Stimulated activated CD4-positive, alpha-beta T cell treated with anti-CD3 and anti-CD28 coated beads, Interleukin-2, amount 100 ng/mL, for 24 hours (primary cell): ENCODE measurements around the gene PBRM1.
"Not testable (repeated sequence)": the region's sequence is repeated elsewhere in the genome, so short reads cannot be mapped to it uniquely, and the experiment has no call there.

ENCODE experiments used
- DNase-seq, 2 donors: peaks; one replicate each; pipeline ENCODE4 v3.0.0-alpha.2; 2020

Gene PBRM1

GRCh38 chr3:52685709-52686691, at the start of gene PBRM1, which contains the start of gene GNL3:
PBRM1 (minus strand) TSS chr3:52685913.
GNL3 (plus strand) TSS chr3:52686032; CDS start chr3:52686093, 61 bp downstream.
- DNase-seq, result peak; percentile 91 to 93

DNA sequence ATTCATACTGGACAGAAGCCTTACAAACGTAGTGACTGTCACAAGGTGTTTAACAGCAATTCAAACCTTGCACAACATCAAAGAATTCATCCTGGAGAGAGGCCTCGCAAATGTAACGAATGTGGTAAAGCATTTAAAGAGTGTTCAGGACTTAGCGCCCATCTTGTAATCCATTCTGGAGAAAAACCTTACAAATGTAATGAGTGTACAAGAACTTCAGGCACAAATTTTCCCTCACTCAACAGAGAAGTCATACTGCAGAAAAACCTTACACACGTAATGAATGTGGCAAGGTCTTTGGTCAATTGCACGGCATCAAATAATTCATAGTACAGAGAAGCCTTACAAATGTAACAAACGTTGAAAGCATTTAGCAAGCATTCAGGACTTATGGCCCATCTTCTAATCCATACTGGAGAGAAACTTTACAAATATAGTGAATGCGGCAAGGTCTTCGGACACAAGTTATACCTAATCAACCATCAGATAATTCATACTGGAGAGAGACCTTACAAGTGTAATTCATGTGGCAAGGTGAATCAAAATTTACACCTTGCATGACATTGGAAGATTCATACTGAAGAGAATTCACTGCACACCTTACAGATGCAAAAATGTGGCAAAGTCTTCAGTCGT, 47.7 kb upstream of the PBRM1 start:
- DNase-seq, result no peak

GRCh38 chr3:52731590-52731989, 45.9 kb upstream of the PBRM1 start:
- no peak for DNase-seq

DNA sequence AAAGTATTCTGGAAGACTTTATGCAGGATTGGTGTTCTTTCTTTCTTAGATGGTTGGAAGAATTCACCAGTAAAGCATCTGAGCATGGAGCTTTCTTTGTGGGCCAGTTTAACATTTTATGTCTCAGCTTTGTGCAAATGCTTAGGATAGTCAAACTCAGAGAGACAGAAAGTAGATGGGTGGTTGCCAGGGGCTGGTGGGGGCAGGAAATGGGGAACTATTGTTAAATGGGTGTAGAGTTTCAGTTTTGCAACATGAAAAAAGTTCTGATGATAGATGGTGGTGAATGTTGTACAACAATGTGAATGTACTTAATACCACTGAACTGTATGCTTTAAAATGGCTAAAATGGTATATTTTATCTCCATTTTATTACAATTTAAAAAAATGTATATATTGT, 45.0 kb upstream of the PBRM1 start:
- DNase-seq, result no peak

DNA sequence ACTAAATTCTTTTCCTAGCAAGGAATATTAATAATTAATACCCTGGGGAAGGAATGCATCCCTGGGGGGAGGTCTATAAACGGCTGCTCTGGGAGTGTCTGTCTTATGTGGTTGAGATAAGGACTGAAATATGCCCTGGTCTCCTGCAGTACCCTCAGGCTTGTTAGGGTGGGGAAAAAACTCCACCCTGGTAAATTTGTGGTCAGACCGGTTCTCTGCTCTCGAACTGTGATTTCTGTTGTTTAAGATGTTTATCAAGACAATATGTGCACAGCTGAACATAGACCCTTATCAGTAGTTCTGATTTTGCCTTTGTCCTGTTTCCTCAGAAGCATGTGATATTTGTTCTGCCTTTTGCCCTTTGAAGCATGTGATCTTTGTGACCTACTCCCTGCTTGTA, 43.0 kb upstream of the PBRM1 start:
- not testable (repeated sequence) for DNase-seq

DNA sequence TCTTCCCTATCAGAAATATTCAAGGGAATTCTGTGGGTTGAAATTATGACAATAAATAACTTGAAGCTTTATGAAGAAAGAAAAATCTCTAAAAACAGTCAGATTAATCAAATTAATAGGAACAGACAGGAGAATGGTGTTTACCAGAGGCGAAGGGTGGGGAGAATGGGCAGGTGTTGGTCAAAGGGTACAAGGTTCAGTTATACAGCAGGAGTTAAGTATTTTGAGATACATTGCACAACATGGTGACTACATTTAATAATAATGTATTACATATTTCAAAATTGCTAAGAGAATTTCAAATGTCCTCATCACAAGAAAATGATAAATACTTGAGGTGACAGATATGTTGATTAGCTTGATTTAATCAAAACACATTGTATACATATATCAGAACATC, 38.8 kb upstream of the PBRM1 start:
- no peak for DNase-seq

- DNase-seq, result no peak
Observed at GRCh38 chr3:52723935-52724334, 38.2 kb upstream of the PBRM1 start.

DNA sequence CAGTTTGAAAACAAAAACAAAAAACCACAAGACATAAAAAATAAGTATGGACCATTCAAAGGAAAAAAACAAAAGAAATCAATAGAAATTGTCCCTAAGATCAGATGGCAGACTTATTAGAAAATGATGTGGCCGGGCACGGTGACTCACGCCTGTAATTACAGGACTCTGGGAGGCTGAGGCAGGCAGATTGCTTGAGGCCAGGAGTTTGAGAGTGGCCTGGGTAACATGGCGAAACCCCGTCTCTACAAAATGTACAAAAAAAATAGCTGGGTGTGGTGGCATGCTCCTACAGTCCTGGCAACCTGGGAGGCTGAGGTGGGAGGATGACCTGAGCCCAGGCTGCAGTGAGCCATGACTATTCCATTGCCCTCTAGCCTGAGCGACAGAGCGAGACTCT, 36.8 kb upstream of the PBRM1 start:
- DNase-seq, result no peak

- DNase-seq, result no peak
Observed at GRCh38 chr3:52721730-52722008, 36.0 kb upstream of the PBRM1 start.

GRCh38 chr3:52721002-52721729, 35.5 kb upstream of the PBRM1 start:
- no peak for DNase-seq

DNA sequence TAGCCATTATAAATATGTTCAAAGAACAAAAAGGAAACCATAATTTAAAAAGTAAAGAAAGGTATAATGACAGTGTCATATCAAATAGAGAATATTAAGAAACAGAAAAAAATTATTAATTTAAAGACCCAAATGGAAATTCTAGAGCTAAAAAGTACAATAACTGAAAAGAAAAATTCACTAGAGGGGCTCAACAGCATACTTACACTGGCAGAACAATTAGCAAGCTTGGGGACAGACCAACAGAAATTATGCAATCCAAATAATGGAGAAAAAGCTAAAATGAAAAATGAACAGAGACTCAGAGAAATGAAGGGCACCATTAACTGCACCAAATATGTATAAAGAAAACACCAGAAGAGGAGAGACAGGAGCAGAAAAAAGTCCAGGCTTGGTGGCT, 33.9 kb upstream of the PBRM1 start:
- DNase-seq, result no peak

DNA sequence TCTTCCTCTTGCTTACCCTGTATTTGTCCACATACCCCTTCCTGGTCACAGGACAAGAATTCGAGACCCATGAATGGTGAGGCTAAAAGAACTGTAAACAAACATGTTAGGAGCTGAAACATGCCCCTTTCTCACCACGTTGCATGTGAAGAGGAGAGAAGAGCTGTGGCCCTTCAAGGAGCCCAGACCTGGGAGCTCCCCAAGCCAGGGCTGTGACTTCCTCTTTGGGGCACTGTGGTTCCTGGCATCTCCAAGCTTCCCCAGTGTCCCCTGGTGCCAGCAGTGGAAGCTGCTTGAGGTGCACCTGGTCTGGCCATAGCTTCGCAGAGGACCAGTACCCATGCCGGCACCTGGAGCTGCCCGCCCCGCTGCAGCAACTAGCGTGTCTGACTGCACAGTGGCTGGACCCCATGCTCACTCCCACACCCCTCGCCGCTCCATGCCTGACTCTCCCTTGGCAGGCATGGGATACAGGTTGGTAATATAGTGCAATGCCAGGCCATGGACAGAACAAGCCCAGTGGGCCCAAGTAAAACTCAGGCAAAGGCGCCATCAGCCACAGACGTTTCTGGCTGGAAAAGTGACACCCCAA, 30.1 kb upstream of the PBRM1 start:
- DNase-seq, result no peak

GRCh38 chr3:52714335-52715302, 28.9 kb upstream of the PBRM1 start:
- DNase-seq, result no peak

DNA sequence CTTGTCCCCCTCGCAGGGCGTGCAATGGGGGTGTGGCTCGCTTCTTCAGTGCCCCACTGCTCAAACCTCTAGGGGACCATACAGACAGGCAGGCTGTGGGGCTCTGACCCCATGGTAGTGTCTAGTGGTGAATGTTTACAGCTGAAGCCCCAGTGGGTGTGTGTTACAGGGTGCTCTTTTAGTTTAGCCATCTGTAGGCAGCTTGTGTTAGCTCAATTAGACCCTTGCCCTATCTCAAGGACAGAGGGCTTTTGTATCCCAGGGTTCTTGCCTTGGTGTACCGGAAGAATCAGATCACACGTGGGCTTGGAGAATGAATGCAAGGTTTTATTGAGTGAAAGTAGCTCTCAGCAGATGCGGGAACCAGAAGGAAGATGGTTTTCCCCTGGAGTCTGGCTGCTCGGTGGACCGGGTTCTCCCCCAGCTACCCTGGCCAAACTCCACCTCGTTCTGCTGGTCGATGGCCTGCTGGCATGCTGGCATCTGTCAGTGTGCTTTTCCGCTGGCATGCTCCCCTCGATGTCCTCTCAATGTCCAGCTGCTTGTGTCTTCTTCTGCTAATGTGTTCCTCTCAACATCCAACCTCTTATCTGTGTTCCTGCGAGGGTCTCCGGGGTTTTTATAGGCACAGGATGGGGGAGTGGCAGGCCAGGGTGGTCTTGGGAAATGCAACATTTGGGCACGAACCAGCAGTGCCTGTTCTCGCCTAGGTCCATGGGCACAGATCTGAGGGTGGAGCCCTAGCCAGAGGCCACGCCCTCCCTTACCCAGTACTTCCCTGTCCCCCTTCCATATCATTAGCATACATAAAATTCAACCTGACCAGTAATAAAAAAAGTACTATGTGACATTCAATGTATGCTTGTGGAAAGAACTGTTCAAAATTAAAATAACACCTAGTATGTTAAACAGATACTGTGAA, 26.8 kb upstream of the PBRM1 start:
- no peak for DNase-seq

DNA sequence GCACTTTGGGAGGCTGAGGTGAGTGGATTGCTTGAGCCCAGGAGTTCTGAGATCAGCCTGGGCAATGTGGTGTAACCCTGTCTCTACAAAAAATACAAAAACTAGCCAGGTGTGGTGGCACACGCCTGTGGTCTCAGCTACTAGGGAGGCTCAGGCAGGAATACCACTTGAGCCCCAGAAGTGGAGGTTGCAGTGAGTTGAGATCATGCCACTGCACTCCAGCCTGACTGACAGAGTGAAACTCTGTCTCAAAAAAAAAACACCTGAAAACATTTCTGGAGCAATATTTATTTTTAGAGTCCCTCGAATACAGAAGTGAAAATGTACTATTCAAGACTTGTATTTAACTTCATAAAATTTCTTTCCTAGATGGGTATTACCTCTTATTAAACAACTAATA, 24.8 kb upstream of the PBRM1 start:
- DNase-seq, result no peak

DNA sequence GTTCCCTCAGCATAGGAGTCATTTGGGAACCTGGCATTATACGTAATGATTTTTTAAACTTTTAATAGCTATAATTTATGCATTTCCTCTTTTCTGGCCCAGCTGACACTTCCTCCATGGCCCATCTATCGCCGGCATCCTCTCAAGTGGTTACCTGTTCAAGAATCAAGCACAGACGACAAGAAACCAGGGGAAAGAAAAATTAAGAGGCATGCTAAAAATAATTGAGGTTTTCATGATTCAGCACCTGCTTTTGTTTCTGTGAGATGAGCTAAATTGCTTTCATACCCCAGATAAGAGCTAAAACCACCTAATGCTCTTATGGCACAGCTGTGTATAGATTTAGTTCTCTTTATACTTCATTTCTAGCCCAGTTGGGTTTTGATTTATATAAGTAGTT, 21.9 kb upstream of the PBRM1 start:
- DNase-seq, result no peak

GRCh38 chr3:52705688-52706686, 20.3 kb upstream of the PBRM1 start, which contains the start of the genes GLT8D1 and SPCS1:
GLT8D1 (minus strand) TSS chr3:52705791; CDS start chr3:52700460, 5,331 bp downstream.
SPCS1 (plus strand) TSS chr3:52706106; CDS start chr3:52706247, 141 bp downstream.
- DNase-seq, result peak; percentile 85 to 87

DNA sequence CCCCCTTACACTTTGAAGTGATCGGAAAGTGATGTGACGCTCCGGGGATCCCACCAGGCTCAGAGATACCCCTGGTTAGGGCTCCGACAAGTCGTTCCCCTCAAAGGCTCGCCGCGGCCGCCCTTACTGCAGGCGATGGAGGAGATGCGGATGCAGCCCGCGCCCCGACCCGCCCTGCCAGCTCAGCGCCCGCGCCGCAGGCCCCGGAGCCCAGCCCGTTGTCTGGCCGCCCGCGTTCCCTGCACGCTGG, 19.6 kb upstream of the PBRM1 start:
- no peak for DNase-seq

DNA sequence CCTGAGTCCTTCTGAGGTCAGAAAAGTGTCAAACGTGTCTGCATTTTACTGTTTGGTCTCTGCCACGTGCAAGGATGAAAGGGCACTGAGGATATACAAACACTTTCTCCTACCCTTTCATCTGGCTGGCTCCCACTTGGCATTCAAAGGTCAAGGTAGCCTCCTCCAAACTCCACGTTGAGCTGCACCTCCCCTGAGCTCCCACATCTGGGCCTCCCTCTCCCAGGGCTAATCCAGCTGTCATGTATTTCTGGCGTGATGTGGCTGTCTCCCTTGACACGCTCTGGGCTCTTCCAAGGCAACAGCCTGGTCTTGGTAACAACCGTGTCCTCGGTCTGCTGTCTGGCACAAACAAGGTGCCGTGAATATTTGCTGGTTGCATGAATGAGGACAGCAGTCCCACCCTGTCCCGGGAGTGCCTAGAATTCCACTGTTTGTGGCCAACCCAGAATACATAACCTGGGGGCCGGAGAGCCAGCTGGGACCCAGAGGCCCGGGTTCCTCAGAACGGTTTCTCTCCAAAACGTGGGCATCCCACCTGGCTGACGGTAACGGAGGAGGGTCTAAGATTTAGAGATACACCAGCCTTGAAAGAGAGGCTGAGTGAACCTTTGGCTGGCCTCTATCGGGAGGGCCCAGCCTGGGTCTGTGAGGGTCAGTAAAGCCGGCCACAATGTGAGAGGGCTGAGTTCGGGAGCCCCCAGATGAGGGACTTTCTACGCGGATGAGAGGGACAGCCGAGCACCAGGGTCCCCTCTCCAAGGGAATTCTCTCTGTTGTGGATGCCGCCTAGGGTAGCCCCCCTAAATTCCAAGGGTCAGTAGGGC, 19.1 kb upstream of the PBRM1 start:
- peak in 1 of 2 donors; percentile 30 for DNase-seq
